ENCODE data around the gene RMP24.

GRCh38 chr18:35974181-35974580 lies 1.7 kb downstream of the RMP24 start:
- TF ChIP-seq, protein P1, sequence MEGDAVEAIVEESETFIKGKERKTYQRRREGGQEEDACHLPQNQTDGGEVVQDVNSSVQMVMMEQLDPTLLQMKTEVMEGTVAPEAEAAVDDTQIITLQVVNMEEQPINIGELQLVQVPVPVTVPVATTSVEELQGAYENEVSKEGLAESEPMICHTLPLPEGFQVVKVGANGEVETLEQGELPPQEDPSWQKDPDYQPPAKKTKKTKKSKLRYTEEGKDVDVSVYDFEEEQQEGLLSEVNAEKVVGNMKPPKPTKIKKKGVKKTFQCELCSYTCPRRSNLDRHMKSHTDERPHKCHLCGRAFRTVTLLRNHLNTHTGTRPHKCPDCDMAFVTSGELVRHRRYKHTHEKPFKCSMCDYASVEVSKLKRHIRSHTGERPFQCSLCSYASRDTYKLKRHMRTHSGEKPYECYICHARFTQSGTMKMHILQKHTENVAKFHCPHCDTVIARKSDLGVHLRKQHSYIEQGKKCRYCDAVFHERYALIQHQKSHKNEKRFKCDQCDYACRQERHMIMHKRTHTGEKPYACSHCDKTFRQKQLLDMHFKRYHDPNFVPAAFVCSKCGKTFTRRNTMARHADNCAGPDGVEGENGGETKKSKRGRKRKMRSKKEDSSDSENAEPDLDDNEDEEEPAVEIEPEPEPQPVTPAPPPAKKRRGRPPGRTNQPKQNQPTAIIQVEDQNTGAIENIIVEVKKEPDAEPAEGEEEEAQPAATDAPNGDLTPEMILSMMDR (IDR thresholded peaks at IDR 0.05 in 4 of 5, conservative IDR thresholded peaks at IDR 0.05 in 1 of 5), result no peak
- TF ChIP-seq POLR2A (IDR thresholded peaks at IDR 0.05), result no peak

Data from gastrocnemius medialis (tissue), 4 donors.